Neural cell (in vitro differentiated cells): ENCODE measurements around the gene DUOX1. TPM values are rescaled to one million over a fixed set of nuclear protein-coding genes. Genes with fewer than 3 reads are reported as not detected.
A peak's percentile ranks its signal among the peaks of the same experiment; 100 is the strongest.

ENCODE experiments used
- H2AFZ ChIP-seq: fragments of 200-600, 300-800 bp; sonication (generic), shearing (Covaris generic); 2 replicates; pipeline ENCODE4 v1.6.0; 2014; ENCODE audit warnings: low read depth, mild to moderate bottlenecking, antibody characterized with exemption, low read length, moderate library complexity
- H3F3A ChIP-seq: fragments of 200-600 bp; shearing (Covaris generic); 2 replicates; pipeline ENCODE4 v1.6.1; 2016; ENCODE audit warnings: mild to moderate bottlenecking, moderate library complexity, mixed read lengths, antibody characterized with exemption, low read length; ENCODE audit not compliant: insufficient read depth, poor library complexity, severe bottlenecking
- H3K27ac ChIP-seq: fragments of 200-600, 300-800 bp; sonication (generic), shearing (Covaris generic); 2 replicates; pipeline ENCODE4 v1.5.1; 2014; ENCODE audit warnings: mild to moderate bottlenecking, low read length, moderate library complexity
- H3K27me3 ChIP-seq: fragments of 300-800, 200-600 bp; sonication (generic), shearing (Covaris generic); 2 replicates; pipeline ENCODE4 v1.6.0; 2014; ENCODE audit warnings: mild to moderate bottlenecking, low read depth, low read length, moderate library complexity; ENCODE audit not compliant: insufficient read depth
- H3K36me3 ChIP-seq: fragments of 300-800, 200-600 bp; sonication (generic), shearing (Covaris generic); 2 replicates; pipeline ENCODE4 v1.5.1; 2014; ENCODE audit warnings: mild to moderate bottlenecking, antibody characterized with exemption, low read length, moderate library complexity; ENCODE audit not compliant: insufficient read depth
- H3K4me2 ChIP-seq: fragments of 300-800, 200-600 bp; sonication (generic), shearing (Covaris generic); 2 replicates; pipeline ENCODE4 v1.6.0; 2014; ENCODE audit warnings: mild to moderate bottlenecking, low read length
- H3K4me3 ChIP-seq: fragments of 300-800, 200-600 bp; sonication (generic), shearing (Covaris generic); 2 replicates; pipeline ENCODE4 v1.5.1; 2014; ENCODE audit warnings: mild to moderate bottlenecking, low read length, moderate library complexity
- H3K79me2 ChIP-seq: fragments of 200-600 bp; shearing (Covaris generic); replicated peaks from 2 replicates; pipeline ENCODE4 v1.6.0; 2014; ENCODE audit warnings: mild to moderate bottlenecking, low read length, moderate library complexity; ENCODE audit not compliant: insufficient read depth
- H3K9ac ChIP-seq: fragments of 300-800, 200-600 bp; sonication (generic), shearing (Covaris generic); 2 replicates; pipeline ENCODE4 v1.6.1; 2016; ENCODE audit warnings: mild to moderate bottlenecking, low read length, mixed read lengths
- H3K9me2 ChIP-seq: fragments of 200-600 bp; shearing (Covaris generic); 2 replicates; pipeline ENCODE4 v1.6.1; 2016; ENCODE audit warnings: mild to moderate bottlenecking, low read length, mixed read lengths; ENCODE audit not compliant: insufficient read depth
- H3K9me3 ChIP-seq: fragments of 200-600, 300-800 bp; sonication (generic), shearing (Covaris generic); 2 replicates; pipeline ENCODE4 v1.6.1; 2016; ENCODE audit warnings: mild to moderate bottlenecking, mixed run types, low read length, moderate library complexity, mixed read lengths
- H4K20me1 ChIP-seq: fragments of 200-600 bp; shearing (Covaris generic); 2 replicates; pipeline ENCODE4 v1.6.1; 2016; ENCODE audit warnings: mild to moderate bottlenecking, mixed run types; ENCODE audit not compliant: insufficient read depth
- CTCF ChIP-seq: fragments of 450-650 bp; IDR thresholded peaks from 2 replicates; pipeline ENCODE4 v1.5.1; 2014; ENCODE audit warnings: antibody characterized with exemption, mild to moderate bottlenecking, moderate library complexity; ENCODE audit not compliant: poor library complexity, severe bottlenecking
- EP300 ChIP-seq: fragments of 450-650 bp; conservative IDR thresholded peaks from 2 replicates; pipeline ENCODE4 v1.6.1; 2014; ENCODE audit warnings: antibody characterized with exemption, mild to moderate bottlenecking, moderate library complexity; ENCODE audit not compliant: poor library complexity, severe bottlenecking
- EZH2 ChIP-seq: fragments of 200-600, 300-800 bp; shearing (Covaris generic), sonication (generic); IDR thresholded peaks from 2 replicates; pipeline ENCODE4 v1.6.1; 2014; ENCODE audit warnings: antibody characterized with exemption, low read length, borderline replicate concordance, mild to moderate bottlenecking; ENCODE audit not compliant: insufficient read depth, poor library complexity, severe bottlenecking
- MXI1 ChIP-seq: fragments of 450-650 bp; conservative IDR thresholded peaks from 2 replicates; pipeline ENCODE4 v1.6.1; 2014; ENCODE audit warnings: antibody characterized with exemption, mild to moderate bottlenecking; ENCODE audit not compliant: poor library complexity, severe bottlenecking
- POLR2AphosphoS5 ChIP-seq: IDR thresholded peaks from 2 replicates; pipeline ENCODE4 v1.6.1; 2012
- RAD21 ChIP-seq: fragments of 450-650 bp; conservative IDR thresholded peaks from 2 replicates; pipeline ENCODE4 v1.6.1; 2014; ENCODE audit warnings: antibody characterized with exemption, mild to moderate bottlenecking, moderate library complexity
- REST ChIP-seq: IDR thresholded peaks from 2 replicates; pipeline ENCODE4 v1.6.1; 2012; ENCODE audit warnings: borderline replicate concordance
- SMC3 ChIP-seq: fragments of 450-650 bp; conservative IDR thresholded peaks from 2 replicates; pipeline ENCODE4 v1.6.1; 2014; ENCODE audit warnings: antibody characterized with exemption, mild to moderate bottlenecking, moderate library complexity; ENCODE audit not compliant: poor library complexity
- TAF1 ChIP-seq: IDR thresholded peaks from 2 replicates; pipeline ENCODE4 v1.6.1; 2012; ENCODE audit warnings: low read depth
- polyA plus RNA-seq: library from polyadenylated mRNA; depleted of rRNA; stranded (reverse); fragments of >200 nt; gene quantifications from 2 replicates; pipeline ENCODE4 v1.2.3, GENCODE V29; 2014

The DUOX1 gene
- polyA plus RNA-seq, 1 donor from 2014 or later, result not detected

GRCh38 chr15:45128971-45129639 is 689 bp upstream of the DUOX1 start:
- Histone ChIP-seq H3K9me2 (no peaks in the 10 kb centered on the region), H3K79me2 (no peaks in the 10 kb centered on the region), H3F3A (no peaks in the 10 kb centered on the region), H3K27me3 (peaks cover 97% of the 10 kb centered on the region), H3K9ac (no peak overlapping the region), H2AFZ (no peak overlapping the region), H4K20me1 (no peaks in the 10 kb centered on the region), H3K4me2 (no peak overlapping the region), H3K36me3 (no peaks in the 10 kb centered on the region), H3K9me3 (no peaks in the 10 kb centered on the region), H3K27ac (no peak overlapping the region), H3K4me3 (peak overlapping the region; percentile 18)
- TF ChIP-seq SMC3 (no peak), TAF1 (no peak), EP300 (no peak), MXI1 (no peak), EZH2 (no peak), RAD21 (no peak), POLR2AphosphoS5 (no peak), CTCF (no peak), REST (no peak)

- Histone ChIP-seq H4K20me1 (no peaks in the 10 kb centered on the region), H3K36me3 (no peaks in the 10 kb centered on the region), H3K9ac (no peak overlapping the region), H3K4me2 (no peak overlapping the region), H3F3A (no peaks in the 10 kb centered on the region), H3K9me3 (no peaks in the 10 kb centered on the region), H2AFZ (no peak overlapping the region), H3K79me2 (no peaks in the 10 kb centered on the region), H3K27me3 (peaks cover 99% of the 10 kb centered on the region), H3K4me3 (no peak overlapping the region), H3K27ac (no peak overlapping the region), H3K9me2 (no peaks in the 10 kb centered on the region)
- TF ChIP-seq REST (no peak), MXI1 (no peak), POLR2AphosphoS5 (no peak), TAF1 (no peak), EP300 (no peak), RAD21 (no peak), CTCF (no peak), SMC3 (no peak), EZH2 (no peak)
Observed at GRCh38 chr15:45130291-45131000, 652 bp downstream of the DUOX1 start.
